GM19324 (cell line): Measurements from ENCODE around the gene IFITM5.
A peak's percentile ranks its signal among the peaks of the same experiment; 100 is the strongest.
"Not testable (repeated sequence)": the region's sequence is repeated elsewhere in the genome, so short reads cannot be mapped to it uniquely, and the experiment has no call there.

Source experiments
- ATAC-seq: cut with Tn5 transposase; IDR thresholded peaks from one replicate; pipeline ENCODE4 v1.9.1; 2021; ENCODE audit warnings: mild to moderate bottlenecking, moderate library complexity; ENCODE audit not compliant: unreplicated experiment, low FRiP score

Gene IFITM5

GRCh38 chr11:299081-299891 lies at the start of gene IFITM5:
Gene IFITM5, minus strand, starts transcription at chr11:299526. Its CDS starts 36 bp downstream, at chr11:299490.
- no peak for ATAC-seq

GRCh38 chr11:346529-346928 lies 47.2 kb upstream of the IFITM5 start:
- no peak for ATAC-seq

- ATAC-seq = no peak
These were observed 45.7 kb upstream of the IFITM5 start for GRCh38 chr11:344836-345578.

GRCh38 chr11:342328-342727 lies 43.0 kb upstream of the IFITM5 start:
- no peak for ATAC-seq

GRCh38 chr11:340539-341512 lies 41.5 kb upstream of the IFITM5 start:
- no peak for ATAC-seq

GRCh38 chr11:339963-340362 lies 40.6 kb upstream of the IFITM5 start:
- no peak for ATAC-seq

- no peak for ATAC-seq
These were observed 38.4 kb upstream of the IFITM5 start for GRCh38 chr11:337711-338110.

- ATAC-seq = no peak
These were observed 37.4 kb upstream of the IFITM5 start for GRCh38 chr11:336659-337198.

- ATAC-seq = no peak
These were observed 36.7 kb upstream of the IFITM5 start for GRCh38 chr11:335779-336658.

GRCh38 chr11:334264-334994 lies 35.1 kb upstream of the IFITM5 start:
- no peak for ATAC-seq

GRCh38 chr11:333616-334263 lies 34.4 kb upstream of the IFITM5 start:
- not testable (repeated sequence) for ATAC-seq

- no peak for ATAC-seq
These were observed 33.5 kb upstream of the IFITM5 start for GRCh38 chr11:332651-333480.

GRCh38 chr11:331358-332060 lies 32.2 kb upstream of the IFITM5 start:
- ATAC-seq = peak; percentile 10

- ATAC-seq = peak; percentile 61
These were observed 31.5 kb upstream of the IFITM5 start for GRCh38 chr11:330694-331357.

- no peak for ATAC-seq
These were observed 31.0 kb upstream of the IFITM5 start for GRCh38 chr11:330307-330693.

GRCh38 chr11:329886-330253 lies 30.5 kb upstream of the IFITM5 start:
- ATAC-seq = no peak
